Activated CD8-positive, alpha-beta memory T cell treated with anti-CD3 and anti-CD28 coated beads for 1 hour (primary cell): ENCODE results near the gene MAN1B1.

Experiments
- DNase-seq, 2 donors: peaks; one replicate each; pipeline ENCODE4 v3.0.0-alpha.2; 2020; ENCODE audit warnings: low read depth in 1 of 2; ENCODE audit errors: extremely low read depth in 1 of 2

Gene MAN1B1

DNA sequence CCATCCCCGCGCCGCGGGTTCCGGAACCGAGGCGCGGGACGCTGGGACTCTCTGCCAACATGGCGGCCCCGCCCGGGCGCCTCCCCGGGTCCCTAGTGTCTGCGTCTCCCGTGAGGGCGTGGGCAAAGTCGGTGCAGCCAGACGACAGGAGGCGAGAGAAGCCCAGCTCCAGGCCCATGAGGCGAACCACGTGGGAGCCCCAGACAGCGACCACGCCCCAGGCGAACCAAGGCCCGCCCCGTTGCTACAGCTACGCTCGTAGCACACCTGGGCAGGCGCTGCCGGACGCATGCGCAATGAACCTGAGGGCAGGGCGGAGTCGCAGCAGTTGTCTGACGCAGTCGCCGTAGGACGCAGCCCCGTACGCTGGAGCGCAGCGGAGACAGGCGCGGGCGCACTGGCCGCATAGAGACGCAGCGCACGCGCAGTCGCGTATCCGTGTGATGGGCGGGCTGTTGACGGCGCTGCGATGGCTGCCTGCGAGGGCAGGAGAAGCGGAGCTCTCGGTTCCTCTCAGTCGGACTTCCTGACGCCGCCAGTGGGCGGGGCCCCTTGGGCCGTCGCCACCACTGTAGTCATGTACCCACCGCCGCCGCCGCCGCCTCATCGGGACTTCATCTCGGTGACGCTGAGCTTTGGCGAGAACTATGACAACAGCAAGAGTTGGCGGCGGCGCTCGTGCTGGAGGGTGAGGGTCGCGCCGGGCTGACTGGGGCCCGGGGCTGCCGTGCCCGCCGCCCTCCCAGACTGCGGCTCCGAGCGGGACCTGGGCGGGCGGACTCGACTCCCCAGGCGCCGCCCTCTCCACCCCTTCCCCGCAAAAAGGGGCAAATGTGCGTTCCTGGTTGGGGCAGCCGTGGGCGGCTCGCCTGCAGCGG, at the start of gene MAN1B1:
TSS of gene MAN1B1 (plus strand) at position 455 of the 878 bp plus-strand sequence. CDS start at position 470, 15 bp downstream.
- peak; percentile 99 for DNase-seq

DNA sequence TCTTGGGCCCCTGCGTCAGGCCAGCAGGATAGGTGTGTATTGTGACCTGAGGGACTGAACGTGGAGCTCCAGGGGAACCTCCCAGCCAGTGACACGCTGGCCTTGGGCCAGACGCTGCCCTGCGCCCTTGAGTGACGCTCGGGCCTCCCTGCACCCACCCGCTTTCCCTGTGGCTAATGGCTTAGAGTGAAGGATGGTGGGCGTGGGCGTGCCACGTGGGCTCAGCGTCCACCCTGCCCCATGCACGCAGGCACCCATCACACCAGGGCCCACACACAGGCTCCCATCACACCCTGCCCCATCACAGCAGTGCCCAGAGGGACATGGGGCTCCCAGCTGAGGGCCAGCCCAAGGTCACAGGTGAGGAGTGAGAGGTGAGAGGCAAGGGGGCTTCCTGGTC, 49.8 kb upstream of the MAN1B1 start:
- DNase-seq, result no peak

DNA sequence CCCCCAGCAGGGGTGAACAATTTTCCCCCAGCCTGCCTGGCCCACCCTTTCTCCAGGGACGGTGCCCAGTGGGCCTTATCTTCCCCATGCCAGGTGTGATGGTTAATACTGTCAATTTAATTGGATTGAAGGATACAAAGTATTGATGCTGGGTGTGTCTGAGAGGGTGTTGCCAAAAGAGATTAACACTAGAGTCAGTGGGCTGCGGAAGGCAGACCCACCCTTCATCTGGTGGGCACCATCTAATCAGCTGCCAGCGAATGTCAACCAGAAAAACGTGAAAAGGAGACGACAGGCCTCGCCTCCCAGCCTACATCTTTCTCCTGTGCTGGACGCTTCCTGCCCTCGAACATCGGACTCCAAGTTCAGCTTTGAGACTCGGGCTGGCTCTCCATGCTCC, 49.3 kb upstream of the MAN1B1 start:
- DNase-seq, result no peak

DNA sequence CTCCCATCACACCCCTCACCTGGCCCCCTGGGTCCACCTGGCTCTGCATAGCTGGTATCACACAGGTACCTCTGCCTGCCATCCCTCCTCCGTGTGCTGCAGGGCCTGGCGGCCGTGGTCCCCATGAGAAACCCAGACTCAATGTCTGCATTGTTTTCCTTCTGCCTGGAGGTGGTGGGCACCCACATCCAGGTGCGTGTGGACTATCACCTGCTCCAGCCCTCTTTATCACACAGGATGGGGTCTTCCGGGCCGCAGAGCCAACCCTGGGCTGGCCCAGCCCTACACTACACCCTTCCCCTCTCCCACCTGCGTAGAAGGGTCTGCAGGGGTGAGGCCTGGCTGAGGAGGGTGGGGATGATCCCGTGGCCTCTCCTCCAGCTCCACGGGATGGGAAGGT, 47.9 kb upstream of the MAN1B1 start:
- no peak for DNase-seq

DNA sequence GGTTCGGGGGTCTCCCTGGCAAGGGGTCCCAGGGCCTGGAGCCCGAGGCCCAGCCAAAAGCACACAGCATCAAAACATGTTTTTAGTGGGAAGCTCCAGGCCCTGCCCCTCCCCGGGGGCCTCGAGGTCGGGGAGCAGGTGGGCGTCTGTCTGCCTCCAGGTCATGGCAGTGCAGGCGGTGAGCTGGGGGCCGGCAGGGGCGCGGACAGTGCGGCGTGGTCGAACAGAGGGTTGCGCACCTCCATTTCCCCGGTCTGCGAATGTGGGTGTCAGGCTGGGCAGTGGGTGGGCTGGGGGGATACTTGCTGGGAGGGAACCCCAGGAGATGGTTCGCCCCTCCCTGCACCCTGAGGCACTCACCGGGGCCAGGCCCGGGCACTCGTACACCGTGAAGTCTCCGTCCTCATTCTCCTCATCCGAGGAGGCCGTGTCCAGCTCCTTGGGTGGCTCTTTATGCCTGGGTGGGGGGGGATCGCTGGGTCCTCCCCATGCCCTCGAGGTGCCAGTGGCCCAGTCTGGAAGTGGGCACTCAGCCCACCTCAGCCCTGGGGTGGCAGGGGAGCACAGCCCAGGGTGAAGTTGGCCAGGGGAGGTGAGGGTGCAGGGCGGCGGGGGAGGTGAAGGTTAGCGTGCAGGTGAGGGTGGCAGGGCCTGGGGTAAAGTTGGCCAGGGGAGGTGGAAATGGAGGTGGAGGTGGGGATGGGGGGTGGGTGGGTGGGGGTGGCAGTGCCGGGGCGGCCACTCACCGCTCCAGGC, 47.0 kb upstream of the MAN1B1 start:
- DNase-seq, result no peak

DNA sequence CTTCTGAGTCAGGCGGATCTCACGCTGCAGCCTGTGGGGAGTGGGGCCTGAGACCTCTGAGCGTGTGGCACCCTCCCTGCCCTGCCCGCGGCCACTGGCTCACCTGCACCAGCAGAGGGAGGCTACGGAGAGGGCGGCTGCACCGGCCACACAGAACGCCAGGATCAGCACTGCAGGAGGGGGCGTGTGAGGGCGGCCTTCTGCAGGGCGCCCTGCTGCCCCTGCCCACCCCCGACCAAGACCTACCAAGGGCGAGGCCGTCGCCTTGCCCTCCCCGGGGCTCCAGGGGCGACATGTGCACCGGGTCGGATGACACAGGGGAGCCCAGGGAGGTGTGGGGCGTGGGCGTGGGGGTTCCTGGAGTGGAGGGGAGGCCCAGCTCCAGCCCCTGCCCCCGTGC, 46.2 kb upstream of the MAN1B1 start:
- DNase-seq, result no peak

DNA sequence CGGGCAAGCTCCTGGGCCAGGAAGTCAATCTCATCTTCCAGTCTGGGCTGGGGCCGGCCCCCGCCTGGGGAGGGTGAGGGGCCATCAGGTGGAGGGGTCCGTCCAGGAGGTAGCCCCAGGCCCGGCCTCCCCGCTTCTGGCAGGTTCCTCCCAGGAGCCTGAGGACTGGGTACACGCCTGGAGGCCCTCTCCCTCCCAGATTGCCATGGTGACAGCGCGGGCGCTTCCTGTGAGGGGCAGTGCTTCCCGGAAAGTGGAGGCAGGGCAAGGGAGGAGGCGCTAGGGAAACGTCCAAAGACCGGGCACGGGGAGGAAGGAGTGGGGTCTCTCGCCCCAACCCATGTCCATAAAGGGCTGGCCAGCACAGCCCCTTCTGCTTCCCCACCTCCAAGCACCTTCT, 45.7 kb upstream of the MAN1B1 start:
- no peak for DNase-seq

DNA sequence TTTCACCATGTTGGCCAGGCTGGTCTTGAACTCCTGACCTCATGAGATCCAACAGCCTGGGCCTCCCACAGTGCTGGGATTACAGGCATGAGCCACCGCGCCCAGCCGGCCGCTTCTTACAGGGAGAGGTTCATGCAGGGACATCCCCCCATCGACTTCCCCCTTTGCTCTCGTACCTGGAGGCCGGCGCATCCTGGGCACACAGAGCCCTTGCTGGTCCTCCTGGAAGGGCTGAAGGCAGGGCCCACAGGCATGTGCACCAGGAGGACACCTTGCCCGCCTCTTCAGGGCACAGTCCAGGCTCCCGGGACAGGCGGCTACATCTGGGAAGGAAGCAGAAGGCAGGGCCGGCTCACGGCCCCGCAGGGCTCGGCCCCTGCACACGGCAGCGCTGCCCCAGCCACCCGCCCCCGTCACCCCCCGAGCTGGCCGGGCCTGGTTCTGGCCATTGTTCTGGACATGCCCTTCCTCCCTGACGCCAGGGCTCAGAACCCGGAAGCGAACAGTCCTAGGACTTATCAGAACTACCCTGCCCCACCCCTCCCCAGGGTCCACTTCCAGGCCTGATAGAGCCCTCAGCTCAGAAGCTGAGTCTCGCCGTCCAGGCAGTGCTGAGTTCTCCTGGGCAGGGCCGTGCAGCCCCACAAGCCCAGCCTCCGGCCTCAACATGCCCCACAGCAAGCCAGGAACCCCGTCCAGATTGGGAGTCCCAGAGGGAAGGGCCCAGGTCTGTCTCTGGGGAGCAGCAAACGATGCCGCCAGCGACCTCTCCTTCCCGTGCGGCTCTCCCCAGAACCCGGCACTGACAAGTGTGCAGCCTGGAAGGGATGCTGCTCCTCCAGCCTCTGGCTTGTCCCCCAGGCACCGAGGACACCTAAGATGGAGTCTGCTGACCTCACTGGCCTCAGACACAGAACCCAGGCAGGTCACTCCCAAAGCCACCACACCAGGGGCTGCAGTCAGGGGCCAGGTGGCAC, 43.7 kb upstream of the MAN1B1 start:
- no peak for DNase-seq

DNA sequence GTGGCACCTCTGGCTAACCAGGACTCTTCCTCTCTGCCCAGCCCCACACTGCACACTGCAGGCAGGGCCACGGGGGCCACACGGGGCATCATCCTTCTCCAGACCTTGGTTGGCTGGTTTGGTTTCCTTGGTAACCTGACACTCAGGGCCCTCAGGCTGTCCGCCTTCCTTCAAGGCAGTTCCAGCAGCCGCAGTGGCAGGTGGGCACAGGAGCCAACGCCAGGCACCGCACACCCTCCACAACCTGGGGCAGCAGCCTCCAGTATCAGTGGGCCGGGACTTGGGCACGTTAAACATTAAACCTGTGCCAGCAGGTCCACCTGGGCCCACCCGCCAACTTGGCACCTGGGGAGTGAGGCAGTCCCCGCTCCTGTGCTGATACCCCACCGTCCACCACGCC, 42.7 kb upstream of the MAN1B1 start:
- DNase-seq, result no peak

DNA sequence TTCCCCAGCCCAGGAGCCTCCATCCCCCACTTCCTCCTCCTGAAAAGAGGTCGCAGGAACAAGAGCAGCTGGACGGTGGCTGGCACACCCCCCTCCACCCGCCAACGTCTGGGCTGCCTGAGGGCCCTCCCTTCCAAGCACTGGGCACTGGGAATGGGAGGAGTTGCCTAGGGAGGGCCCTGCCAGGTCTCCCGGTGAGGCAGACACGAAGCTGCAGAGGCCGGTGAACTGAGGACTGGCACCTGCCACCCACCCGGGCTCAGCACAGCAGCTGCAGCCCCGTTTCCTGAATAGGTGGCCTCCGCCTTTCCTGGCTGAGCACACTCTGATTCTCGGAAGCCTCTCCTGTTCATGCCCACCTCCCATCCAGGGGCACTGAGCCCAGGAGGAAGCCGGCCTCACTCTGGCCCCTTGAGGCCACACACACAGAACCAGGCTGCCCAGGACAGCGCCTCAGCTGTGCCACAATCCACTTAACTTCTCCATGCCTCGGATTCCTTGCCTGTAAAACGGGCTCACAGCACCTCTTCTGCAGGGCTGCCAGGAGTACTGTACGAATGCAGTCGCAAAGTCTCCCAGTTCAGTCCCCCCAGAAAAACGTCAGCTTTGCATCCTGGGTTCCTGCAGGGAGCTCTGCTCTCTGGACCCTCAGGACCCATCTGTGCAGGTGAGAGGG, 42.1 kb upstream of the MAN1B1 start:
- DNase-seq, result no peak

DNA sequence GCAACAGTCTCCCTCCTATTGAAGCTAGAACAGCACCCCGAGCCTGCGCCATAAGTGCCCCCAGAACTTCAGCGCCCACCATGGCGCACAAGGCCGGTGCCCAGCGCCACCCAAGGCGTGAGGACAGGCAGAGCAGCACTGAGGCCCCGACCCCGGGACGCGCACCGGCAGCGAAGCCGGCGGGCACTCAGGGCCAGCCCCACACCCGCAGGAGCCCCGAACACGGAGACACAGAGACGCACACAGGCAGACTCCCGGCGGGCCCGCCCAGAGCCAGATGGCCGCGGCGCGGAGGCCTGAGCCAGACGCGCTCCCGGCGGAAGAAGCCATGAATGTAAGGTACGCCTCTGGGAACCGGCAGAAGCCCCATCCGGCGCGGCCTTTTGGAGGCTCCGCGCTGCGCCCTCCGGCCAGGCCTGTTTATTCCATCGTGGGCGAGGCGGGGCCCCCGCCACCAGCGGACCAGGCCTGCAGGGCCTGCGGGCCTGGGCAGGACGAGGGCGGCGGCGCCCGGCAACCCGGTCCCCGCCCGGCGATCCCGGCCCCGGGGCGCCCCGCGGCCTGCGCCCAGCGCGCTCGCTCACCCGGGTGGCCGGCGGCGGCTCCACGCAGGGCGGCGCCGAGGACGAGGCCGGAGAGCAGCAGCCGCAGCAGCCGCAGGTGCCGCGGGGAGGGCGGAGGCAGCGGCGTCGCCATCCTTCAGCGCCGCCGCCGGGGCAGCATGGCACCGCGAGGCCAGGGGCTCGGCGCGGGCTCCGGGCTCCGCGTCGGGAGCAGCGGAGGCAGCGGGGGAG, 41.3 kb upstream of the MAN1B1 start:
- no peak for DNase-seq

DNA sequence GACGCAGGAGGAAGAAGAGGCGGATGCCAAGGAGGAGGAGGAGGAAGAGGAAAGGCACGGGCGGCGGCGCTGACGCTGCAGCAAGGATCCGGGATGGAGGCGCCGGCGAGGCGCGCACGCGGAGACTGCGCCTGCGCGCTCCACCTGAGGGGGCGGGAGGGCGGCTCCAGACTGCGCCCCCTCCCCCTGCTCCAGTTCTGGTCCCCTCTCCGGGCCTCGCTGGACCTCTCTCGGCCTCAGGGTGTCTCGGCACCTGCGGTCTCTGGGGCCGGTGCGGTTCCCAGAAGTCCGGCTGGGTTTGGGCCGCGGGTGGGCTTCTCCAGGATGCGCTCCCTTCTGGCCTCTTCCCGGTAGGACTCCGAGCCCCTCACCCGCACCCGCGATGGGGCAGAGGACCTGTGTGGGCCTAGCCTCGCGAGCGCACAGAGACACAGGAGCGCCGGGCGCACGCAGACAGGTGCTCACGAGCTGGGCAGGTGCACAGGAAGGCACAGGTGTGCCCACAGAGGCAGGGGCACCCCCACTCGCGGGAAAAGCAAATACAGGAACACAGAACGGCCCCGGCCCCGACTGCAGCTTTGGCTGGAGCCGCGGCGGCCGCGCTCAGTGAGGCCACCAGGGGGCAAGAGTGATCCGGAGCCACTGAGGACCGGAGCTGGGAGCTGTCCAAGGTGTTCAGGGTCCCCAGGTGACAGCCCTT, 40.5 kb upstream of the MAN1B1 start, which contains the start of gene NPDC1:
TSS of gene NPDC1 (minus strand) at position 90 of the 700 bp plus-strand sequence. CDS start 188 bp downstream, outside the sequence.
- peak in 1 of 2 donors; percentile 71 for DNase-seq

DNA sequence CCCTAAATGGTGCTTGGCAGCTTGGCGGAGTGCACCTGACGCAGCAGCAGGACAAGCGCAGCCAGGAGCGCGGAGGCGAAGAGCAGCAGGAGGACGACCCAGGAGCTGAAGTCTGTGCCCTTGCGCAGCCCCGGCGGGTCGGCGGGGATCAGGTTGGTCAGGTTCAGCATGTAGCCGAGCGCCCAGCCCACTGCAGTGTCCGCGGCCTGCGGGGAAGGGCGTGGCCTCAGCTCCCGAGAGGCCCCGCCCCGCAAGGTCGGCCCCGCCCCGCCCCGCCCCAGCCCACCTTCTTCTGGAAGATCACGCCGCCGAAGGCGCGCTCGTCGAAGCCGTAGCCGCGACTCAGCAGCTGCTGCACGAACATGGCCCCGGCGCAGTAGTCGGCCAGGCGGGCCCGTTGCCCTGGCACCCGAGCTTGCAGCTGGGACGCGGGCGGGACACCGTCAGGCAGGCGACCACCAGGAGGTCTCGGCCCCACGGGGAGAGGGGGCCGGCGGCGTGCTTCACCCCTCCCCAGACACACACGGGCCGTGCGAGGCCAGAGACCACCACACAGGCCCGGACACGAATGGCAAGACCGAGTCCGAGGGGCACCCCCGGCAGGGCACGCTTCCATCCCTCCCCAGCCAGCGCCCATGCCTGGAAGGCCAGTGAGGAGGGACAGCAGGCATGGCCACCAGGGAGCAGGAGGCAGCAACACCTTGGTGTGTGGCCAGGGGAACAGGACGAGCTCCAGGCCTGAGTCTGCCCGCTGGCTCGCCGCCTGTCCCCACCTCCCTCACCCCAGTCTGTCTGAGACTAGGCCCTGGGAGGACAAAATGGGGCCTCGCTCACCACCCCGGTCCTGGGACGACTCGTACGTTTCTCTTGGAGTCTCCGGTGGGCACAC, 37.9 kb upstream of the MAN1B1 start:
- DNase-seq, result no peak

DNA sequence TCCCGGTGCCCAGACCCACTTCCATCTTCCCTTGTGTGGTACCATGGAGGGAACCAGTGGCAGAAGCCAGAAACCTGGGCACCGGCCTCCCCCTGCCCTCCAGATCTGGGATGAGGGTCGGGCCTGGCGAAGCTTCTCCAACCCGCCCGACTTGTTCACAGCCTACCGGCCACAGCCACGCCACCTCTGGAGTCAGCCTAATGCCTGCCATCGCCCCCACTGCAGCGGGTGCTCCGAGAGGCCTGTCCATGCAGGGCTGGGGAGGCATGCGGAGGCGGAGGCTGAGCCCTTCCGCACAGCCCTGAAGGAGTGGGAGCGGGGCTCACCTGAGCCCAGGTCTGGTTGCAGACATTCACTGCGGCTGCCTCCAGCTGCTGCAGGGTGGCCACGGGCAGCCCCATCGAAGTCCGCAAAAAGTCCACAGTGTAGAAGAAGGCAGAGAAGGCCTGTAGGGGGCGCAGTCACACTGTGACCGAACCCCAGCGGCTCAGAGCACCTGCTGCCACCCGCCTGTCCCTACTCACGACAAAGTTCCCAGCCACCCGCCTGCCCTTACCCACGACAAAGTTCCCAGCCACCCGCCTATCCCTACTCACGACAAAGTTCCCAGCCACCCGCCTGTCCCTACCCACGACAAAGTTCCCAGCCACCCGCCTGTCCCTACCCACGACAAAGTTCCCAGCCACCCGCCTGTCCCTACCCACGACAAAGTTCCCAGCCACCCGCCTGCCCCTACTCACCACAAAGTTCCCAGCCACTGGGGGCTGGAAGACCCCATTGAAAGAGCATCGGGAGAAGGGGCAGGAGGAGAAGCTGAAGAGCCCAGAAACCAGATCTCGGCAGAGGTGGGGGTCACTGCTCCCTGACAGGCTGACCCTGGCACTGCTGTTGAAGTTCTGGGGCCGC, 37.0 kb upstream of the MAN1B1 start:
- peak in 1 of 2 donors; percentile 40 for DNase-seq

DNA sequence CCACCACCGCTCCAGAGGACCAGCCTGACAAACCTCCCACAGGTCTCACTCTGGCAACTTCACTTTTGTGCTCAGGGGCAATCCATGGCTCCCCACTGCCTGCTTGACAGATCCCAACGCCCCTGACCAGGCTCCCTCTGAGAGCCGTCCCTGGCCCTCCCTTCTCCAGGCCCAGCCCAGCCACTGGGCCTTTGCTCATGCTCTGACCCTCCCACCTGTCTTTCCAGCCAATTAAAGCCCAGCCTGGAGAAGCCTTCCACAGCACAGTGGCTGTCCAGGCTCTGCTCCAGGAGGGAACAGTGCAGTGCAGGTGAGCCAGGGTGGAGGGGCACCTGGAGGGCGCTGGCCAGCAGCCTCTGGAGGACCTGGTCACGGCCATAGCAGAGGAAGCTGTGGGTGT, 36.2 kb upstream of the MAN1B1 start:
- no peak for DNase-seq

DNA sequence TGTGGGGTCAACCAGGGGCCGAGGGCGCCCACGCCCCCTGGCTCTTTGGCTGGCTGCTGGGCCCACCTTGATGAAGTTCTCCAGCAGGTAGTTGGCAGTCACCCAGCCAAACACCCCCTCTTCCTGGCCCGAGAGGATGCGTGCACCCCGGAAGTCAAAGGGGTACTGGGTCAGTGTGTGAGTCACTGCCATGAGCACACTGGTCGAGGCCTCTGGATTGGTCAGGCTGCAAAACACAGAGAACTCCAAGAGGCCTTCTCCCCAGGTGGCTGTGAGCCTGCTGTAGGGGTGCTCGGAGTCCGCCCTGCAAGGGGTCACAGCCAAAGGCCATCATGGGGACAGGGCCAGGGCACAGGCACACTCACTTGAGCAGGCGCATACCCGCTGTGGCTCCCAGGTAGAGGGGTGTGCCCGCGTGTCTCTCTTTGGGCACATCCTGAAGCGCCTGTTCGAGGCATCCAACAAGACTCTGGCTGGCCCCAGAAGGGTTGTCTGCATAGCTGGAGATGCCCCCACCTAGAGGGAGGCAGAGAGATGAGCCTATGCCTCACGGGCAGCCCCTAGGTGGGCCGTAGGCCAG, 35.5 kb upstream of the MAN1B1 start:
- DNase-seq, result no peak
